Type B pancreatic cell (in vitro differentiated cells): ENCODE results near the gene COL8A1. TPM values are rescaled to one million over a fixed set of nuclear protein-coding genes. Genes with fewer than 3 reads are reported as not detected.

Source experiments
- DNase-seq: peaks from one replicate; pipeline ENCODE4 v3.0.0; 2021; ENCODE audit warnings: mixed read lengths; ENCODE audit not compliant: unreplicated experiment; ENCODE audit errors: extremely low spot score
- H3K27ac Mint-ChIP-seq: 2 replicates; pipeline ENCODE4 v1.8.0; 2021; ENCODE audit warnings: mild to moderate bottlenecking, mixed read lengths
- H3K27me3 Mint-ChIP-seq: 2 replicates; pipeline ENCODE4 v1.8.0; 2021; ENCODE audit warnings: mixed read lengths
- H3K36me3 Mint-ChIP-seq: 2 replicates; pipeline ENCODE4 v1.8.0; 2021; ENCODE audit warnings: mixed read lengths
- H3K4me1 Mint-ChIP-seq: one replicate; pipeline ENCODE4 v1.8.0; 2021; ENCODE audit warnings: mixed read lengths; ENCODE audit not compliant: unreplicated experiment
- H3K4me3 Mint-ChIP-seq: 2 replicates; pipeline ENCODE4 v1.8.0; 2021; ENCODE audit warnings: mild to moderate bottlenecking, mixed read lengths
- H3K9me3 Mint-ChIP-seq: 2 replicates; pipeline ENCODE4 v1.8.0; 2021; ENCODE audit warnings: mixed read lengths
- total RNA-seq: library from RNA; stranded (reverse); gene quantifications from 2 replicates; pipeline ENCODE4 v1.2.1, GENCODE V29; 2021; ENCODE audit warnings: low replicate concordance
- TF ChIP-seq, protein P1 (sequence below): fragments of 200-600 bp; sonication (generic); conservative IDR thresholded peaks from 2 replicates; pipeline ENCODE4 v1.5.0; 2021; ENCODE audit warnings: antibody characterized with exemption, mild to moderate bottlenecking

The COL8A1 gene
- total RNA-seq, 1 donor from 2014 or later = 2.6 TPM

DNA sequence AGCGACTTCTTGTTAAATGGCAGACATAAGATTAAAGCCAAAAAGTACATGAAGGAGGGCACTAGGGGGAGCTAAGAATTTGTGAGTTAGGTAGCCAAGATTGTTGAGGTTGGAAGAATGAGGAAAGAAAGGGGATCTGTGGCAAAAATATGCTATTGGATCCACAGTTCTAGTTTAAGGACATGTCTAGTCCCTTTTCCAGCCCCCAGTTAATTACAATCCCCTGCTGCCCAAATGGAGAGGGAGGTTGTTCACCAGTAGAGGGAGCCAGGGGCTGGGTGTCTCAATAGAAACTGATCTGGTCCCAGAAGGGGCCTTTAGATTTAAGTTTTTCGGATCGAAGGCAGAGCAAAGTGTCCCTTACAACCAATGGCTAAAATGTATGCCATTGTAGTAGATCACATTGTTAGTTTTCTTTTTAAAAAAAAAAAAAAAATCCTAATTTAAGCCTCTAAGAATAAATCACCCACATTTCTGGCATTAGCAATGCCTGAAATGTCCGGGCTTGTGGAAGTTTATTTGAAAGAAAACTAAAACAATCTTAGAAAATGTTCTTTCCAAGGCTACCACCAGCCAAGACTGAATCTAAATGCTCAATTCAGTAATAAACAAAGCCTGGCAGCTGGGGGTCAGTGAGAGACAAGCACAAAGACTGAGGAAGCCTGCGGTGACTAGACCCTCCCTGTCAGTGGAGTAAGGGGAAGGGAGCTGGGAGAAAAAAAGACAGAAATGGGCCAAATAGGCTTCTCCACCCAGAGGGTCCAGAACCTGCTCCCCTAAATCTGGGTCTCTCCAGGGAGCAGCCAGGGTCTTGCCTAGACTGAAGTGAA is 7.1 kb downstream of the COL8A1 start:
- H3K27ac Mint-ChIP-seq = no peak overlapping the region
- TF ChIP-seq, protein P1, sequence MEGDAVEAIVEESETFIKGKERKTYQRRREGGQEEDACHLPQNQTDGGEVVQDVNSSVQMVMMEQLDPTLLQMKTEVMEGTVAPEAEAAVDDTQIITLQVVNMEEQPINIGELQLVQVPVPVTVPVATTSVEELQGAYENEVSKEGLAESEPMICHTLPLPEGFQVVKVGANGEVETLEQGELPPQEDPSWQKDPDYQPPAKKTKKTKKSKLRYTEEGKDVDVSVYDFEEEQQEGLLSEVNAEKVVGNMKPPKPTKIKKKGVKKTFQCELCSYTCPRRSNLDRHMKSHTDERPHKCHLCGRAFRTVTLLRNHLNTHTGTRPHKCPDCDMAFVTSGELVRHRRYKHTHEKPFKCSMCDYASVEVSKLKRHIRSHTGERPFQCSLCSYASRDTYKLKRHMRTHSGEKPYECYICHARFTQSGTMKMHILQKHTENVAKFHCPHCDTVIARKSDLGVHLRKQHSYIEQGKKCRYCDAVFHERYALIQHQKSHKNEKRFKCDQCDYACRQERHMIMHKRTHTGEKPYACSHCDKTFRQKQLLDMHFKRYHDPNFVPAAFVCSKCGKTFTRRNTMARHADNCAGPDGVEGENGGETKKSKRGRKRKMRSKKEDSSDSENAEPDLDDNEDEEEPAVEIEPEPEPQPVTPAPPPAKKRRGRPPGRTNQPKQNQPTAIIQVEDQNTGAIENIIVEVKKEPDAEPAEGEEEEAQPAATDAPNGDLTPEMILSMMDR = peak; percentile 77
- H3K4me1 Mint-ChIP-seq = peaks cover 6% of the 10 kb centered on the region
- peaks cover 58% of the 10 kb centered on the region for H3K27me3 Mint-ChIP-seq
- H3K4me3 Mint-ChIP-seq = no peak overlapping the region
- DNase-seq = no peak
- no peaks in the 10 kb centered on the region for H3K9me3 Mint-ChIP-seq
- H3K36me3 Mint-ChIP-seq = no peaks in the 10 kb centered on the region

DNA sequence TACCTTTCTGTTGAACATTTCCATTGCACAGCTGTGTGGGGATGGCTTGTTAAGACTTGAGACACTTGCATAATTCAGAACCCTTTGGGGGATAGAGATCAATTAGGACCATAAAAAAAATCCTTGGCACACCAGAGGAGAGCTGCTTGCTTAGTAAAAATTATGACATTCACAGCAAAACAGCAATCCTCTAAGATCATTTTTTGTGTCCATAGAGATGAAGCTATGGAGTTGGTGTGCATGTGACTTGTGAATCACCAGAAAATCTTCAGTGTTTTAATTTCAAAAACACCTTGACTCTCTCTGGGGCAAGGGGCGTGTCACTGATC is 7.7 kb downstream of the COL8A1 start:
- Mint-ChIP-seq H3K9me3 (no peaks in the 10 kb centered on the region), H3K4me1 (peaks cover 6% of the 10 kb centered on the region), H3K27me3 (peaks cover 52% of the 10 kb centered on the region), H3K36me3 (no peaks in the 10 kb centered on the region), H3K27ac (no peak overlapping the region), H3K4me3 (no peak overlapping the region)
- no peak for DNase-seq
- TF ChIP-seq, protein P1 = no peak

DNA sequence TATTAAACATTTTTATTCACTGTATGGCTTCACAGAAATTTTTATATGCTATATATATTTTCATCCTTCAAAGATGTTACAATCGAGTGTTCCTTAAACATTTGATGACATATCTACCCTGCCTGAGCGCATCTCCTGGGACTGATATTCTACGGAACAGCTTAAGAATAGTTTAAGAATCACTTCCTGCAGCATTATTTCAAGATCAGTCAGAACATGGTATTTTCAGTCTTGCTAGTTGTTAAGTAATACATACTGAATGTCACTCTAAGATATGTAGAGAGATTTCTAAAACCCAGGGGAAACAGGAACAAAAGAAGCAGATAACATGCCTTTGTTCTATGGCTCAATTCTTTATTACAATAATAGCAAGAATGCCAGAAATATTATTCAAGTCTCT is 8.7 kb downstream of the COL8A1 start:
- Mint-ChIP-seq H3K36me3 (no peaks in the 10 kb centered on the region), H3K4me1 (peaks cover 6% of the 10 kb centered on the region), H3K27me3 (peaks cover 42% of the 10 kb centered on the region), H3K9me3 (no peaks in the 10 kb centered on the region), H3K27ac (no peak overlapping the region), H3K4me3 (no peak overlapping the region)
- no peak for DNase-seq
- TF ChIP-seq, protein P1 = no peak

DNA sequence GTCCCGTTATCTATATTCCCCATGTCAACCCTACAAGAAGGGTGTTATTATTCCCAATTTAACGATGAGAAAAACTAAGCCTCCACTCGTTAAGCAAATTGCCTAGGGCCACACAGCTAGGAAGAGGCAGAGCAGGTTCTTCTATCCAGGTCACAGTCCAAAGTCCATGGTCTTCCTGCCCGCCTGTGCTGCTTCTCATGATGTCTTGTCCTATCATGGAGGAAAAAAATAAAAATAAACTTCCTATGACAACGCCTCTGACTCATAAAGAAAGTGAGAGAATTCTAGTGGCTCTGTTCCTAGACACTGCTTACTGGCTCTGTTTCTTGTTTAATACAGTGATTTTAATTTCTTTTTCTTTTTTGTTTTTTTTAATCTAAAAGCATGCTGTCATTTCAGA is 9.7 kb downstream of the COL8A1 start:
- DNase-seq = no peak
- Mint-ChIP-seq H3K27me3 (peaks cover 32% of the 10 kb centered on the region), H3K36me3 (no peaks in the 10 kb centered on the region), H3K4me1 (peaks cover 6% of the 10 kb centered on the region), H3K9me3 (no peaks in the 10 kb centered on the region), H3K4me3 (no peak overlapping the region), H3K27ac (no peak overlapping the region)
- TF ChIP-seq, protein P1 = no peak

DNA sequence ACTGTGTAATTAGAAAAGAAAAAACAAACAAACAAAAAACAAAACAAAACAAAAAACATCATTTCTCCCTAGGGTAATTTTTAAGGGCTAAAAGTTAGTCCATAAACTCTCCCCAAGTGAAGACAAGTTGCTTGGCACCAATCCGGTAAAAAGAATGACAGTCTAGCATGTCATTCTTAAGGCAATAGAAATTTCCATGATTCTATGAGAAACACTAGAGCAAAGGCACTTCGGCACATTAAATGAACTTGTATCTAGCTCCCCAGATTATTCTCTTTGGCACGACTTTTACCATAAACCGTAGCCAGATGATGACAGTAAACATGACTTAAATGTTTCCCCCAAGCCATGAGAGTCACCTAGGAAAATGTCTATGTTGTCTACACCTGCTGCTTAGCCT is 10.1 kb downstream of the COL8A1 start:
- H3K27me3 Mint-ChIP-seq = peaks cover 31% of the 10 kb centered on the region
- no peak overlapping the region for H3K27ac Mint-ChIP-seq
- TF ChIP-seq, protein P1 = no peak
- H3K9me3 Mint-ChIP-seq = no peaks in the 10 kb centered on the region
- peaks cover 6% of the 10 kb centered on the region for H3K4me1 Mint-ChIP-seq
- no peaks in the 10 kb centered on the region for H3K36me3 Mint-ChIP-seq
- no peak for DNase-seq
- no peak overlapping the region for H3K4me3 Mint-ChIP-seq
